Activated CD4-positive, alpha-beta T cell treated with anti-CD3 and anti-CD28 coated beads for 1 hour (primary cell): ENCODE results near the gene CEMIP2.

Experiments used
- DNase-seq: peaks from one replicate; pipeline ENCODE4 v3.0.0-alpha.2; 2020

Gene CEMIP2

DNA sequence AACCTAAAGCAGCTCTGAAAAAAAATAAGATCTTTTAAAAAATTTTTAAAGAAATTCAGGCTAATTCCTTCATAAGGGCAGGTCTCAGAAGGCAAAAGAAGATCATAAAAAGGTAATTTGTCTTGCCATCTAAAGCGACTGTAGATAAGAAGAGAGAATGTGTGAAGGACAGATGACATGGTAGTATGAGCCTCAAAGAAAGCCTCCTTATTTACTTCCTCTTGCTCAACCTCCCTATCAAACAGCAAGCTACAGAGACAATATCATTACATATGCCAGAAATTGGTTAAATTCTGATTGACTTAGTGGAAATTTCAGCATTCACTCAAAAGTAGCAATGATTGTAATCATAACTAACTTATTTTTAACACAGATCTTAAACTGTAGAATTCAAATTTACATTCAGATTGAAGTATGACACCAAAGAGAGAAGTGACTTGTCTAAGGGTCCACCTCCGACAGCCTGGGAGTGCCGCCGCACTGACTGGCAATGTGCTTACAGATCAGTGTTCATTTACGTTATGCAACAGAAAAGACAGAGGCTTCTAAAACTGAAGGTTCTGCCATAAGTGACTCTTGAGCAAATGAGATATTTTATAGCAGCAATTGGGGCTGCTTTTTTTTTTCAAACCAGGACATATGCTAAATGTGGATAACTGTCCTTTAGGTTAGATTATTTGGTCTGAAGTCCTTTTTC, 132.0 kb downstream of the CEMIP2 start:
- no peak for DNase-seq

DNA sequence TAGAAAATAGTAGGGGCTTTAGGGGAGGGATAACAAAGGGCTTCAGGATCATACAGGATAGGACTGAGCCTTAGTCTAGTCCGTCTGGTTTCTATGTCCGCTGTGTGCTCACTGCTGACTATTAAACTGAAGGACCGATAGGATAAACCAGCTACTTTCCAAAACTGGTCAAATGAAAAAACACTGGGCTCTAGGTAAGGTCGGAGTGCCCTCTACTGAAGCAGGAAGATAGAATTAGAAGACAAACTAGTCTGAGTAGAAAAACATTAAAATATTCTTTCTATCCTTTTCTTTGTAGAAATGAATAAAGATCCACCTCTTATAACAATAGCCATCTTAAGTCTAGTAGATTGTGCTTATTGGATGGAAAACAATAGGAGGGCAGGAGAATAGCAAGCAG, 133.6 kb downstream of the CEMIP2 start:
- DNase-seq: no peak
